ENCODE measurements around the gene IL17RD. TPM values are rescaled to one million over a fixed set of nuclear protein-coding genes. Genes with fewer than 3 reads are reported as not detected.

IL17RD gene
- total and polyA plus RNA-seq, 10 of the 15 experiments (the other 5 are each of a cell fraction or from before 2014, with no cell fraction given): 0.01 to 0.08 (median 0.04) TPM; not detected in 3

GRCh38 chr3:57147071-57147470 is 18.1 kb downstream of the IL17RD start:
- no TSS peak for BruUV-seq (replicated peaks)
- H4K20me1 ChIP-seq (ENCODE audit: control insufficient read depth, insufficient read depth): no peaks in the 10 kb centered on the region
- no peak overlapping the region for H2AFZ ChIP-seq (ENCODE audit: control insufficient read depth, low read depth, low read length)
- POLR2A ChIA-PET: no interaction called here
- FAIRE-seq (no peak), DNase-seq (ENCODE audit: low read depth, low spot score) (no peak), ATAC-seq (no peak)
- 19% methylated on average over 2 of the region's 2 CpGs for WGBS (ENCODE audit: insufficient coverage, insufficient replicate concordance, low lambda C conversion rate, missing lambda C conversion rate)
- no peak overlapping the region for H3K4me2 ChIP-seq (ENCODE audit: control insufficient read depth, insufficient read depth)
- H3K27ac ChIP-seq (ENCODE audit: control insufficient read depth, insufficient read depth): no peak overlapping the region
- no peaks in the 10 kb centered on the region for H3K4me1 ChIP-seq (ENCODE audit: control insufficient read depth, insufficient read depth, low read length)
- CTCF ChIA-PET: interaction anchor here (0.8 to 1.2 kb wide), 2 partner anchors 12 to 691 kb away, joined by 3 read pairs; no protein-coding TSS in a partner anchor
- RAD21 ChIA-PET (ENCODE audit: unreplicated experiment): no interaction called here
- no peak overlapping the region for H3K9ac ChIP-seq (ENCODE audit: control insufficient read depth, insufficient read depth, low read length)
- no peak overlapping the region for H3K4me3 ChIP-seq
- H3K36me3 ChIP-seq (ENCODE audit: control insufficient read depth in 2 of 2, insufficient read depth in 2 of 2, low read length in 1 of 2): no peaks in the 10 kb centered on the region
- H3K79me2 ChIP-seq (ENCODE audit: control insufficient read depth, insufficient read depth, low read length): no peaks in the 10 kb centered on the region
- intact Hi-C loops (cut with micrococcal nuclease; ENCODE audit: unreplicated experiment) (no loop called here), in situ Hi-C loops (cut with MboI) (no loop called here)
- H3K27me3 ChIP-seq (replicated peaks in 1 of 2; ENCODE audit: control insufficient read depth in 2 of 2, insufficient read depth in 2 of 2, low read length in 1 of 2): peaks cover 0 to 2% of the 10 kb centered on the region in 2 experiments; a peak in 2 of 4 replicates
- SMC1A ChIA-PET (ENCODE audit: uncharacterized antibody, unreplicated experiment): interaction anchor here (0.9 to 1.2 kb wide), 4 partner anchors 28 to 445 kb away, joined by 3 to 4 read pairs (median 3); no protein-coding TSS in a partner anchor
- H3K9me3 ChIP-seq (replicated peaks; ENCODE audit: control insufficient read depth, insufficient read depth, low read length): no peaks in the 10 kb centered on the region
- TF ChIP-seq GABPA (IDR thresholded peaks at IDR 0.05; ENCODE audit: low read depth) (no peak), IKZF2 (IDR thresholded peaks at IDR 0.05) (no peak), FOS (IDR thresholded peaks at IDR 0.05; ENCODE audit: borderline replicate concordance, extremely low read depth, insufficient read length) (no peak), MTA2 (IDR thresholded peaks at IDR 0.05; ENCODE audit: low read depth) (no peak), CHD2 (IDR thresholded peaks at IDR 0.05; ENCODE audit: borderline replicate concordance, low read depth, low read length) (no peak), DPF2 (IDR thresholded peaks at IDR 0.05) (no peak), ATF2 (IDR thresholded peaks at IDR 0.05; ENCODE audit: low read length) (no peak), EED (IDR thresholded peaks at IDR 0.05; ENCODE audit: low read depth) (no peak), SPI1 (IDR thresholded peaks at IDR 0.05; ENCODE audit: borderline replicate concordance, insufficient read depth, low read depth, low read length) (no peak), RELA (IDR thresholded peaks at IDR 0.05; ENCODE audit: borderline replicate concordance, partially characterized antibody) (no peak), FOXK2 (IDR thresholded peaks at IDR 0.05) (no peak), NFIC (IDR thresholded peaks at IDR 0.05; ENCODE audit: low read depth, low read length) (no peak)
- TF ChIP-seq, protein P1, sequence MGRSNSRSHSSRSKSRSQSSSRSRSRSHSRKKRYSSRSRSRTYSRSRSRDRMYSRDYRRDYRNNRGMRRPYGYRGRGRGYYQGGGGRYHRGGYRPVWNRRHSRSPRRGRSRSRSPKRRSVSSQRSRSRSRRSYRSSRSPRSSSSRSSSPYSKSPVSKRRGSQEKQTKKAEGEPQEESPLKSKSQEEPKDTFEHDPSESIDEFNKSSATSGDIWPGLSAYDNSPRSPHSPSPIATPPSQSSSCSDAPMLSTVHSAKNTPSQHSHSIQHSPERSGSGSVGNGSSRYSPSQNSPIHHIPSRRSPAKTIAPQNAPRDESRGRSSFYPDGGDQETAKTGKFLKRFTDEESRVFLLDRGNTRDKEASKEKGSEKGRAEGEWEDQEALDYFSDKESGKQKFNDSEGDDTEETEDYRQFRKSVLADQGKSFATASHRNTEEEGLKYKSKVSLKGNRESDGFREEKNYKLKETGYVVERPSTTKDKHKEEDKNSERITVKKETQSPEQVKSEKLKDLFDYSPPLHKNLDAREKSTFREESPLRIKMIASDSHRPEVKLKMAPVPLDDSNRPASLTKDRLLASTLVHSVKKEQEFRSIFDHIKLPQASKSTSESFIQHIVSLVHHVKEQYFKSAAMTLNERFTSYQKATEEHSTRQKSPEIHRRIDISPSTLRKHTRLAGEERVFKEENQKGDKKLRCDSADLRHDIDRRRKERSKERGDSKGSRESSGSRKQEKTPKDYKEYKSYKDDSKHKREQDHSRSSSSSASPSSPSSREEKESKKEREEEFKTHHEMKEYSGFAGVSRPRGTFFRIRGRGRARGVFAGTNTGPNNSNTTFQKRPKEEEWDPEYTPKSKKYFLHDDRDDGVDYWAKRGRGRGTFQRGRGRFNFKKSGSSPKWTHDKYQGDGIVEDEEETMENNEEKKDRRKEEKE (IDR thresholded peaks at IDR 0.05): no peak
- TF ChIP-seq, protein P2, sequence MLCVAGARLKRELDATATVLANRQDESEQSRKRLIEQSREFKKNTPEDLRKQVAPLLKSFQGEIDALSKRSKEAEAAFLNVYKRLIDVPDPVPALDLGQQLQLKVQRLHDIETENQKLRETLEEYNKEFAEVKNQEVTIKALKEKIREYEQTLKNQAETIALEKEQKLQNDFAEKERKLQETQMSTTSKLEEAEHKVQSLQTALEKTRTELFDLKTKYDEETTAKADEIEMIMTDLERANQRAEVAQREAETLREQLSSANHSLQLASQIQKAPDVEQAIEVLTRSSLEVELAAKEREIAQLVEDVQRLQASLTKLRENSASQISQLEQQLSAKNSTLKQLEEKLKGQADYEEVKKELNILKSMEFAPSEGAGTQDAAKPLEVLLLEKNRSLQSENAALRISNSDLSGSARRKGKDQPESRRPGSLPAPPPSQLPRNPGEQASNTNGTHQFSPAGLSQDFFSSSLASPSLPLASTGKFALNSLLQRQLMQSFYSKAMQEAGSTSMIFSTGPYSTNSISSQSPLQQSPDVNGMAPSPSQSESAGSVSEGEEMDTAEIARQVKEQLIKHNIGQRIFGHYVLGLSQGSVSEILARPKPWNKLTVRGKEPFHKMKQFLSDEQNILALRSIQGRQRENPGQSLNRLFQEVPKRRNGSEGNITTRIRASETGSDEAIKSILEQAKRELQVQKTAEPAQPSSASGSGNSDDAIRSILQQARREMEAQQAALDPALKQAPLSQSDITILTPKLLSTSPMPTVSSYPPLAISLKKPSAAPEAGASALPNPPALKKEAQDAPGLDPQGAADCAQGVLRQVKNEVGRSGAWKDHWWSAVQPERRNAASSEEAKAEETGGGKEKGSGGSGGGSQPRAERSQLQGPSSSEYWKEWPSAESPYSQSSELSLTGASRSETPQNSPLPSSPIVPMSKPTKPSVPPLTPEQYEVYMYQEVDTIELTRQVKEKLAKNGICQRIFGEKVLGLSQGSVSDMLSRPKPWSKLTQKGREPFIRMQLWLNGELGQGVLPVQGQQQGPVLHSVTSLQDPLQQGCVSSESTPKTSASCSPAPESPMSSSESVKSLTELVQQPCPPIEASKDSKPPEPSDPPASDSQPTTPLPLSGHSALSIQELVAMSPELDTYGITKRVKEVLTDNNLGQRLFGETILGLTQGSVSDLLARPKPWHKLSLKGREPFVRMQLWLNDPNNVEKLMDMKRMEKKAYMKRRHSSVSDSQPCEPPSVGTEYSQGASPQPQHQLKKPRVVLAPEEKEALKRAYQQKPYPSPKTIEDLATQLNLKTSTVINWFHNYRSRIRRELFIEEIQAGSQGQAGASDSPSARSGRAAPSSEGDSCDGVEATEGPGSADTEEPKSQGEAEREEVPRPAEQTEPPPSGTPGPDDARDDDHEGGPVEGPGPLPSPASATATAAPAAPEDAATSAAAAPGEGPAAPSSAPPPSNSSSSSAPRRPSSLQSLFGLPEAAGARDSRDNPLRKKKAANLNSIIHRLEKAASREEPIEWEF (IDR thresholded peaks at IDR 0.05; ENCODE audit: insufficient replicate concordance, low read depth, low read length): no peak
- TF ChIP-seq, protein P3, sequence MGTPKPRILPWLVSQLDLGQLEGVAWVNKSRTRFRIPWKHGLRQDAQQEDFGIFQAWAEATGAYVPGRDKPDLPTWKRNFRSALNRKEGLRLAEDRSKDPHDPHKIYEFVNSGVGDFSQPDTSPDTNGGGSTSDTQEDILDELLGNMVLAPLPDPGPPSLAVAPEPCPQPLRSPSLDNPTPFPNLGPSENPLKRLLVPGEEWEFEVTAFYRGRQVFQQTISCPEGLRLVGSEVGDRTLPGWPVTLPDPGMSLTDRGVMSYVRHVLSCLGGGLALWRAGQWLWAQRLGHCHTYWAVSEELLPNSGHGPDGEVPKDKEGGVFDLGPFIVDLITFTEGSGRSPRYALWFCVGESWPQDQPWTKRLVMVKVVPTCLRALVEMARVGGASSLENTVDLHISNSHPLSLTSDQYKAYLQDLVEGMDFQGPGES (IDR thresholded peaks at IDR 0.05): no peak

Measured in GM12878 (cell line).